RPMI7951 (cell line): ENCODE data around the gene DDHD1. TPM values are rescaled to one million over a fixed set of nuclear protein-coding genes. Genes with fewer than 3 reads are reported as not detected.

Experiments used
- DNase-seq: peaks from one replicate; pipeline ENCODE4 v3.0.0-alpha.2; 2012; ENCODE audit warnings: low read depth
- total RNA-seq: library from RNA; depleted of rRNA; stranded (reverse); fragments of >200 nt; shearing (Covaris generic); gene quantifications from 2 replicates; pipeline ENCODE4 v1.2.3, GENCODE V29; 2014

The DDHD1 gene
- total RNA-seq, 1 experiment from 2014 or later, result 14.9 TPM

DNA sequence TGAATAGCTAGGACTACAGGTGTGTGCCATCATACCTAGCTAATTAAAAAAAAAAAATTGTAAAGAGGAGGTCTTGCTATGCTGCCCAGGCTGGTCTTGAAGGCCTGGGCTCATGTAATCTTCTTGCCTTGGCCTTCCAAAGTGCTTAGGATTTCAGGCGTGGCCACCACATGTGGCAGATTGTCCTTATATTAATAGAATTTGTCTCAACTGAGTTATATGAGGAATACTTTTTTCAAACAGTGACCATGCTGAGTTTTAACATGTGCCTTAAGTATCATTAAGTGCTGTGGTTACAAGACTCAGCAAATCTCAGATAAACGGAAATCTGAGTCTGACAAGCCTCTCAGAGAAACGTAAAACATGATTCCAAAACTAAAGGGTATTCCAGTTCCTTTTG lies 119.1 kb downstream of the DDHD1 start:
- no peak for DNase-seq

DNA sequence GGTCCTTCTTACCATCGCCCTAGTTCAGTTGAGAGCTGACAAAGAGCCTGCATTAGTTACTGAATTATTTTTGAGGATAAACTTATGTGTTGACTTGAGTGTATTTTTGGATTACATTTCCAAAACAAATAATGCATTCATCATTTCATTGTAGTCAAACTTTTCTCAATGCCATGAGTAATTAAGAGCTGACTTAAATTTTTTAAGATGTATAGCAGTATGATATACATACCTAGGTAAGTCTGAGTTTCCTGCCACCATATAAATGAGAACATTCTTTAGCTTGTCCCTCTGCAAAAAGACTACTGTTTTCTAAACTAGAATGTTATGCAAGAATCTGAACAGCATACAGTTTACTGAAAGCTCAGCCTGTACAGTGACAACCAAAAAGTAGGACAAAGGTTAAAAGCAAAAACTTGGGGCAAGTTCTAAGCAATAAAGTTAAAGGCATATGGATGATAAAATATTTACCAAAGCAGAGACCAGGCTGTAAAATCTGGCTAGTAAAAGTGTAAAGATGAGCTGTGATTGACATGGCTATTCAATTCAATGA lies 120.2 kb downstream of the DDHD1 start:
- DNase-seq, result no peak

DNA sequence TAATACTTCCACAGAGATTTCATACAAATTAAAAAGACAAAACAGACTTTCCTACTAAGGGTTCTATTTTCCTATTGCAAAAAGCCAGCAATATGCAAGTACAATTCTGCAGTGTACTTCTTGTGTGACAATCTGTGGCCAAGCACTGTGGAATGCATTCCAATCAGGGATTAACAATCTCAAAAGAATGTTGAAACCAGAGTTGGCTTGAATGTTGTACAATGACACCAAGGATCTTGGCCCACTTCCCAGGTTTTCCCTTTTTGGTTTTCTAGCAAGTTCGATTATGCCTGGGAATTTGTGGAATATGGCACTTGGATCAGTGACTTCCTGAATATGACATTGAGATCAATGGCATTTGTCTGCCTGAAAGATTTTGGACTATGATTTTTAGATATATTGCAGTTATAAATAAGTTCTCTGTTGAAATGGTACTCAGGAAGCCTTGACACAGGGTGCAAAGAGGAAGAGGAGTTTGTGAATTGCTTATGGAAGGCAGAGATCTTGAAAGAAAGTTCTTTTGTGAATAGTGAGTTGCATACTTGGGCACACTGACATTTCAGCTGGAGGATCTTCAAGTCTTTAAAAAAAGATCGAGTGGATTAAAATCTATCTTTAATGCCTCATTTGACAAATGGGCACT lies 120.8 kb downstream of the DDHD1 start:
- DNase-seq, result peak; percentile 86

DNA sequence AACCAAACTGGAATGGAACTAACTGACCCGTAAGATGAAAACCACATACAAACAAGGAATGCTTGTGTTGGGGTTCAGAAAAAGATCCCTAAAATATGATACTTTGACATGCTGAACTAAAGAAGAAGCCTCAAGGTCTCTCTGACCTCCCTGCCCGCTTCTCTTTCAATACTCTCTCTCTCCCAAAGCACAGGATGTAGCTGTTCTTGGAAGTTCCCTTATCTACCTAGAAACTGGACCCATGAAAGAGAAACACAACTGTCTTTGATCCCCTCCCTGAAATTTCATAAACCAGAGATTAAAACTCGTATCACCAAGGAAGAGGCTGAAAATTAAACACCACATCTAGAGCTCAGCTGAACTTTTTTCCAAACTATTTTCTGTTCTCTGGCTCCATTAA lies 125.6 kb downstream of the DDHD1 start:
- DNase-seq, result no peak

DNA sequence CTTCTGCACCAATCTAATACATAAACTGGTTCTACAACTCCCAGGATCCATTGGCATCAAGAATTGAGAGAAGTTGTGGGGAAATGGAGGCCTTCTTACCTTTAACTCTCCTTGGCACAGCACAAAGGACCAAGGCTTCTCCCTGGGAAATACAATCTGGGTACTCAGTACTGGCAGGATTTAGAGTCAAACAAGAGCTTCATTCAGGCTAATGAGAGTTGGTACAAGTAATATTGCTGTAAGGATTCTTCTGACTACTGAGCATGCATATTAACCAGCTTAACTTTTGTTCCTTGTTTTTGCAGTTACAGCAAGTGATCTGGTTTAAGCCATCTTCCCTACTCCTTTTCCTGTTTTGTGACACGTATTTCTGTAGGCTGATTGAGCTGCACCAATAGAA lies 126.1 kb downstream of the DDHD1 start:
- no peak for DNase-seq

DNA sequence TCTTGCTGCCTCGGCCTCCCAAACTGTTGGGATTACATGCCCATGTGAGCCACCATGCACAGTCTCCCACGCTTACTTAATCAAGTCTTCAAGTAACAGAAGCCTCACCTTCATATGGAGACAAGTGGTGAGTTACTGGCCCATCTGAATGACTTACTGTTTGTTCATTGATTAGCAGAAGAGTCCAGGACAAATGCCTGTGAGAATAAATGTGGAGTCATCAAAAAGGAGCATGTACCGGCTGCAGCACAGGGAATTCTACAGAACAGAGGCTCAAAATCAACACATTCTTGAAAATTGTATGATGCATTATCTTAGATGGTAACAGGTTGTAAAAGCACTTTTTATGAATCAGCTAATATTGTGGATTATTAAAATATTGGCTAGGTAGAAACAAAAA lies 129.8 kb downstream of the DDHD1 start:
- no peak for DNase-seq

DNA sequence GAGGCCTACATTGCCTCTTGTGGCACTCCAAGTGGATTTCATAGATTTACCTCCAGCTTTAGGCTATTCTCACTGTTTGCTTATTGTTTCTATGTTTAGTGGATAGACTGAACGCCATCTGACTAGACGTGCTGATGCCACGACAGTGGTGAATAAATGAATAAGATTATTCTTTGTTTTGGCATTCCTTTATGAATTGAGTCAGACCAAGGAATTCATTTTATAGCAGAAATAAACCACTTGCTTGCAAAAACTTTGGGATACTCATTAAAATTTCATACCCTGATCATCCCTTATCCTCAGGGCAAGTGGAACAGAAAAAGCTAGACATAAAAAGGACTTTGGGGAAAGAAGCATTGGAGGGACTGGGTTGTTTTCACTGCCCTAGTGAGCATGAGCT lies 130.5 kb downstream of the DDHD1 start:
- peak; percentile 43 for DNase-seq

DNA sequence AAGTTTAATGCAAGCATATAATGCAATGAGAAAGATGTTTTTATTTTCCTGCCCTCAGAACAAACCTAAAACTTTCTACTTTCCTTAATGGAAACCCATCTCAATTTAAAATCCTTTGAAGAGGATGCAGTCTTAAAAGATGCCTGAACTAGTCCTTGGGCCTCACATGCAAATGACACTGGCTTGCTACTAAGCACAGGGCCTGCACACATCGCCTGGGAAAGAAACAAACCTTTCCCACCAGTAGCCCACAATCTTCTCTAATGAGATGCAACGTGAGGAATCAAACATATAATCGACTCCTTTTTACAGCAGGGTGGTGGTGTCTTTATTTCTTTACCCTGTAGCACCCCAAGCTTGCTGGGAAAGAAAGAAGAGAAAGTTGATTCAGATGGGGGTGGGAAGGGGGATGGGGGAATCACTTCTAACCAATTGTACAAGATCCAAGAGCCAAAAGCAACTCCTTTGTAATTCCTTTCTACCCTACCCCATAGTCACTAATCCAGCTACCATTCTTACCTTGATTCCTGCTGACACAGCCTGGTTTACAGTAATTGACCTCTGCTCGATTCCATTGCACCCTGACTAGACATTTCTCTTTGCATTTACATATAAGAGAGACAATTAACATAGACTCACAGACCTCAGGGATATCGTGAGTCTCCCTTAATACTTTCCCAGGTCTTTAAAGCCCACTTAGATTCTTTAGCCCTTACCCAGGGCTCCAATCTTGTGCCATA lies 132.8 kb downstream of the DDHD1 start:
- DNase-seq, result no peak

DNA sequence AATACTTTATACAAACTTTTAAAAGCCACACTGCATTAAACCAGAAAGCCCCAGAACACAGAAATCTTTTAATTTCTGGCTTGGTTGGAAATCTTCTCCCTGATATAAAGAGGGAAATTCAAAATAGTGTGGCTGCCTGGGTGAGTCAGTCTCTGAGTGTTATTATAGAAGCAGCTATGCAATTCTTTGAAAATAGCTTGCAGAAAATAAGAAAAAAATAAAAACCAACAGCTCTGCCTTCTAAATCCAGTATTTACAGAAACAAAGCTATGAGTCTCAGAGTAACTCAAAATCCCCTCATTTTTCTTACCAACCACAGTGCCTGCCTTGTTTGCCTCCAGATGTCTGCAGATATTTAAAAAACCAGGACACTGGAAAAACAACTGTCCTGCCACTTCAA lies 133.7 kb downstream of the DDHD1 start:
- no peak for DNase-seq

DNA sequence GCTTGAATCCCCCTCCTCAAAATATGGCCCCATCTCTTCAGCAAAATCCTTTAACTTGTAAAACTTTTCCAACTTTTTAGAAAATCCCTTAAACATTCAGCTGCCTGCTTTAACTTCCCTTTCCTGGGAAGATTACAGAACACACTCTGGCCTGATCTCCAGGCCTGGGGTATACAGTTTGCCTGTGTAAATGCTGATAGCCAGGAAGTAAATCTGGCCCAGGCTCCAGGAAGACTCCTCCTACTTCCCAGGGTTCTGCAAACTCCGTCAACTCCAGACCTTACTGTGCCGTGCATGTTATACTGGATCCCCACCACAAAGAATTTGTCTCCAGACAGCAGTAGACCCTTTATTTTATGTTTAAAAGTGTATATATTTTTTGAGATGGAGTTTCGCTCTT lies 135.3 kb downstream of the DDHD1 start:
- no peak for DNase-seq

DNA sequence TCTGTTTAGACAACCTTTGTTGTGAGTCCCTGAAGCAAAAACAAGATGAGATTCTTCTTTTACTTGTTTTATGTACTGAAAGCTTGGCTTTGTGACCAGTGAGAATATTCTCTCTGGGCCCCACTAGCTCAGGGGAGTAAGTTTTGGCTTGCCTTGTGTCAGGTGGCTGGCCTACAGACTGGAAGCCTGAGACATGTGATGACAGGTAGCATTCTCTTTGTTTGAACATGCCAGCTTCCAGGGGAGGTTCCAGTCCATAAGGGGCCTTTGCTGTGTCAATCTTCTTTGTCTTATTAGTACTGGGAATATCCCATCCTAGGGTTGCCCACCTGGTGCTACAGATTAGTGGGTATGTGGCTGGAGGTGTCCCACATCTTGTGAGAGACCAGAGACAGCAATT lies 136.2 kb downstream of the DDHD1 start:
- DNase-seq, result no peak

DNA sequence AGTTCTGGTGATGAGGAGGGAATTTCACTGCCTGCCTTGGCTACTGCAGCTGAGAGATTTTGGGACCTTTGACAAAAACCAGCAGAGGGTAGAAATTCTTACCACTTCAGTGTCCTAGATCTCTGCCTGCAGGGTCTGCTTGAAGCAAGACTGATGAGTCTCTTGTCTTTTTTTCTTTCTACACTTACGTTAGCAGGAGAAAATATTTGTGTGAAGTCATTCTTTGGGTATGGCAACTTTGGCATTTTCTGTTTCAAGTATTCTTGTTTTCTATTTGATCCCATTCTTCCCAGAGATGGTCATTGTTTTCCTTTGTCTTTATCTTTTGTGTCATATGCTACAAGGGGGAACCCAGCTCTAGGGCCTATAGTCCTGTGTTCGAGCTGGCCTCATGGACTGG lies 136.6 kb downstream of the DDHD1 start:
- no peak for DNase-seq

DNA sequence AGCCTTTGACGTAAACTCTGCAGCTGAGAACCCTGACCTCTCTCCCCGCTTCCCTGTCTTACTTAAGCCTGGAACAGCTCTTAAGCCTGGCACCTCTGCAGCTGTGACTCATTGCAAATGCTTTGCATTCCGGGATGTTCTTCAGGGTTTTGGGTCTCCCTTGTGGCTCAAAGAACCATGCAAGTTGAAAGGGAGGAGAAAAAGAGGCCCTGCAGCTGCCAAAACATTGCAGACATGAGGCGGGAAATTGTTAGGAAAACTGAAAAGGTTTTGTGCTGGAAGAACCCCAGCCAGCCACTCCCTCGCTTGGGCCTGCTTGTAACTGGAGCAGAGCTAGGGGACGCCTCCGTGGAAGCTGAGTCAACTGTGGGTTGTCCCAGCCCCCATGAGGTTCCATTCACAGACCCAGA lies 142.1 kb downstream of the DDHD1 start:
- DNase-seq, result peak; percentile 94

DNA sequence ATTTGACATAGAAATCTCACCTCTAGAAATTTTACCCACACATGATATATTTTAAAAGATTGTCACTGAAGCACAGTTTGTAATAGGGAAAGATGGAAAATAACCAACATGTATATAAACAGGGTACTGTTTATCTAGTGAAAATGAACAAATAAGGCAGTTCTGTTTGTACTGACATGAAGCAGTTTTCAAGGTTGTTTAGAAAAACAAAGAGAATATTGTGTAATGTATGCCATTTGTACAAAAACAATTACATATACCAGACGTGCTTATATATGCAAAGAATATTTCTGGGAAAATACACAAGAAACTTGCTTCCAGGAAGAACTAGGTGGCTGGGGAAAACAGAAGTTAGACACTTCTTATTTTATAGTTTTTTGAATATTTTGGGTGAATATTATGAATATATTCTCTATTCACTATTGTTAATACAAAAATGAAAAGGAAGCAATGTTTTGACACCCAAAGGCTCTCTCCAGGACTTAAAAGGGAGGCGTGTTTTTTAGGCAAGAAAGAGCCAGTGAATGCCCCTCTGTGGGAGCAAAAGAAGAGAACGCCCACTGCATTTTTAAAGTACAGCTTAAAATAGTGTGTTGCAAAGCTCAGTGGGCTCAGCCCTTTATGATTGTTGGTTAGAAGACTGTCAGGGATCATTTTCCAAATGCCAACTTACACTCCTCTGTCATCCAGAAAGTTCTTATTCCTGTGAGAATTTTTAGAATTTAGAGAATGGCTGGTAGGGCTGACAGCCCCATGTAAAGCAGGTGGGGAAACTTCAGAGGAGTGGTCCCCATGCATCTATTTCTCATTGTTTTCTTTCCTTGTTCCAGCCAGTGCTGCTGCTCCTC lies 142.7 kb downstream of the DDHD1 start:
- DNase-seq, result no peak

DNA sequence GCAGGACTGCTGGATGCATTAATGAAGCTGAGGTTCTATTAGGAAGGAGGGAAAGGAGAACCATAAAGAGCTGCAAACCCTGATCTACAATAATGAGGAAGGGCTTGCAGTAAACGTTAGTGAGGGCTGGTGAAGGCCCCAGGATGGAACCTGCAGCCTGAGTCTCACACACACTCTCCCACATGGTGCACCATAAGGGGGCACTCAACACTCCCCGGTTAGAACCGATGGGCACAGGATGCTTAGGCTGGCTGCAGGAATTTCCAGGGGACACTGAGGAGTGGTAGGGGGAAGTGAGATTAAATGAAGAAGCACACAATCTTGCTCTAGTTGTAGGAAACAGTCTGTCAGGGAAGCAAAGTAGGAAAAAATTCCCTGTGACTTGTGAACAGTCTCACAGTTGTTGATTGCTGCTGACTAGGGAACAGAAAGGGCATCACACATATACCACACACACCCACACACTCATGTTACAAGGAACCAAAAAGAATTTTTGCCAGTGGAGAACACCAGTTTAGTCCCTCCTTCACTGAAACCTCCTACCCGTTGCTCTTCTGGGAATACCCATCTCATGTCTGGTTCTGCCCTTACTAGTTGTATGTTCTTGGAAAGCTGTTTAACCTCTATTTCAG lies 146.1 kb downstream of the DDHD1 start:
- no peak for DNase-seq

DNA sequence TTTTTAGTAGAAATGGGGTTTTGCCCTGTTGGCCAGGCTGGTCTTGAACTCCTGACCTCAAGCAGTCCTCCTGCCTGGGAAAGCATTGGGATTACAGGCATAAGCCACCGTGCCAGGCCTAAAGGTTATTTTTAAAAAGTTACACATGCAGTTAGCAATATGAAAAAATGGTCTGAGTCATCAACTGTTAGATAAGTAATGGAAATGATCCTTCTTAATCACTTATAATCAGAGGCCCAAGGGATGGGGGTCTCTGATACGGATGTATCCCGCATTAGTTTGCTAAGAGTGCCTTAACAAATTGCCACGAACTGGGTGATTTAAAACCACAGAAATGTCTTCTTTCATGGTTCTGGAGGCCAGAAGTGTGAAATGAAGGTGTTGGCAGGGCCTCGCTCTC lies 148.1 kb downstream of the DDHD1 start:
- DNase-seq, result no peak

DNA sequence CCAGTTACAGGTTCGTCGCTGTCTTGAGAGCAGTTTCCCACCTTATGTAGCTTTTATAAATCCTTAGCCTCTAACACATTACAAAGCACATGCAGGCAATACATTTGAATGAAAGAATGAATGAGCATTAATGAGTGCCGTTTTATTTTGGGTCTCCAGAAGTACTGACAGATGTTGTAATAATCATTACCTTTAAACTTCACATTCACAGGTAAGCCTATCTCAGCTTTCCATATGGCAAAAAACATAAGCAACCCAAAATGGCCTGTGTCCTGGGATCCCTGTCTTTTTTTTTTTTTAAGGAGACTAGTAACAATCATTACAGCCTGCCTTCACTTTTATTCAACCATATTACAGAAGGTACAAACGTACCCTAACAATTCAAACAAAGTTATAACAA lies 149.3 kb downstream of the DDHD1 start:
- DNase-seq, result no peak

DNA sequence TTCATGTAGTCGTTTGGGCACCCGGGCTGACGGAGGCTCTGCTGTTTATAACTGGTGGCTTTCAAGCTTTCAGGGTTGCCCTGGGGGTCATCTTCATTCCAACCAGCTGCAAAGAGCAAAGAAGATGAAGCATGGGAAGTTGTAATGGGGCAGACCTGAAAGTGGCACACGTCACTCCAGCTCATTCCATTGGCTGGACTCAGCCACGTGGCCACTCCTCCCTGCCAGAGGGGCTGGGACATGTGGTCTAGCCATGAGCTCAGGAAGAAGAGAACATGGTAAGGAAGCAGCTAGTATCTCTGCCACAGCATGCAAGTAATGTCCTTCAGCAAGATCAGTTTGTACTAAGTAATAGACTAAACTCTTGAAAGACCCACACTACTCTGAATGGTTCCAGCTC lies 150.5 kb downstream of the DDHD1 start:
- DNase-seq, result peak; percentile 21

DNA sequence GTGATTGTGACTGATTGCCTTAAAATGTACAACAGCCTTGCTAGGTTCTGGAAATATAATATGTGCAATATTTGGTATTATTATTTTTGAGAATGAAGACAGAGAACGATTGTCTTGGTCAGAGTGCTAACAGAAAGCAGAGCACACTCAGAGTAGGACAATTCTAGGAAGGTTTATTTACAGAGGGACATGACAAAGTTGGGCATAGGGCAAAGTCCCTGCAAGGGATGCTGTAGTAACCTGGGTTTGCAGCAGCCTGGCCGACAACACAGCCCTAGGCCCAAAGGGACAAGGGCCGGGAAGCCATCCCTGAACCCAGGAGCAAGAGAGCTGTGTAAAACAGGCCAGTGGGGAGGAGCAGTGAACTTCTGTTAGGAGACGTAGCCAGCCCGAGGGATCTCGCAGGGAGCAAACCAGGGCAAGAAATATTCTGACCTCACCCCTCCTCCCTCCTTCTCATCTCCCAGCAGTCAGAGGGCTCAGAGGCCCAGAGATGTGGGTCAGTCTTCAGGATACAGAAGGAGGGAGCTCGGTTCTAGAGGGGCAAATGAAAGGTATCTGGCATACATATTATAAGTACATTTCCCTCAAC lies 151.2 kb downstream of the DDHD1 start:
- DNase-seq, result no peak

DNA sequence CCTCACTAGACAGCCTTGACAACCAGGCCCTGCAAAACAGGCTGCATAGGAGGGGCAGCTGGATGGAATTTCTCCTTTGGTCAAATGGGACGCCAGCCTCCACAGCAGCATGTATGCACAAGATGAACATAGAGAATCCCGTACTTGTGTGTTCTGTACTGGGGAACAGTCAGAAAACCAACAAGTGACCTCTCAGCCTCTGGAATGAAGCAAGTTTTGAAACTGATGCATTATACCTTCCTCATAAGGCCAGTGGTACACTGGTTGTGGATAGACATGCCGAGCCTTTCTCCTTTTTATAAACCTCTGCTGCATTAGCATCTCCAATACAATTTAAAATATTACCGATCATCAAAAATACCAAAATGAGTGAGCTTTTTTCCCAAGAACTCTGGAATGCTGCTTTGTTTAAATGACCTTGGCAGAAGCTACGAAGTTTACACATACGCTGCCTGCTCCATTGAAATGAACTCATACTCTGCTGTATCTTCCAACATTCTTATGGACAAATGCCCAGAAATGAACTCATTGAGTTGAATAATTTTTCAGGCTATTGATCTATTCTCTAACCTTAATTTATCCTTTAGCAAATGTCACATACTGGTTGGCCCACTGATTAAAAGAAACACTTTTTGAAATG lies 154.6 kb downstream of the DDHD1 start:
- DNase-seq, result no peak

DNA sequence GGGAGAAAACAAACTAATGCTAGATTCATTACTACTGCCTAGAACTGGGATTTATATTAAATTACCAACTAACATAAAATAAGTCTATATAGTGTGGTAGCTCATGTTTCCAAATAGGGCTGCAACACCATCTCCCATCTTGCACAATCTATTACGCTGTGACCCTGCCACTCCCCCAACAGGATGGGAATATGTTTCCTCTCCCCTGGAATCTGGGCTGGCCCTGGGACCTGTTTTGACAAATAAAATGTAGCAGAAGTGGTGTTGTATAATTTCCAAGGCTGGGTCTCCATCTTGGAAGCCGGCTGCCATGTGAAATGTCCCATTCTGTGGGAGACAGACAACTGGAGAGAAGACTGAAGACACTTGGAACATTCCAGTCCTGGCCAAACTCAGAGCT lies 156.6 kb downstream of the DDHD1 start:
- no peak for DNase-seq
